Loucy (cell line): Measurements from ENCODE around the gene MAB21L3.

Experiments used
- H2AFZ ChIP-seq: fragments of 200-600 bp; sonication (generic); 2 replicates; pipeline ENCODE4 v1.6.0; 2016; ENCODE audit warnings: antibody characterized with exemption, mild to moderate bottlenecking, low read length, moderate library complexity
- H3F3A ChIP-seq: fragments of 200-600 bp; 2 replicates; pipeline ENCODE4 v1.6.0; 2016; ENCODE audit warnings: antibody characterized with exemption, low read depth, mild to moderate bottlenecking
- H3K27me3 ChIP-seq: fragments of 200-600 bp; sonication (generic); 2 replicates; pipeline ENCODE4 v1.6.1; 2014; ENCODE audit warnings: low read length, mild to moderate bottlenecking; ENCODE audit not compliant: insufficient read depth, poor library complexity, severe bottlenecking
- H3K36me3 ChIP-seq: fragments of 200-600 bp; sonication (generic); 2 replicates; pipeline ENCODE4 v1.6.1; 2016; ENCODE audit warnings: low read length; ENCODE audit not compliant: insufficient read depth
- H3K4me1 ChIP-seq: fragments of 200-600 bp; sonication (generic); 2 replicates; pipeline ENCODE4 v1.5.1; 2014; ENCODE audit warnings: low read length, mild to moderate bottlenecking; ENCODE audit not compliant: insufficient read depth, poor library complexity, severe bottlenecking
- H3K4me2 ChIP-seq: fragments of 200-600 bp; sonication (generic); 2 replicates; pipeline ENCODE4 v1.6.0; 2014; ENCODE audit warnings: antibody characterized with exemption, low read length, low read depth, mild to moderate bottlenecking; ENCODE audit not compliant: poor library complexity, severe bottlenecking
- H3K4me3 ChIP-seq: fragments of 200-600 bp; sonication (generic); 2 replicates; pipeline ENCODE4 v1.5.1; 2014; ENCODE audit warnings: low read length, mild to moderate bottlenecking, mixed read lengths; ENCODE audit not compliant: poor library complexity, severe bottlenecking
- H3K79me2 ChIP-seq: fragments of 200-600 bp; sonication (generic); 2 replicates; pipeline ENCODE4 v1.6.1; 2014; ENCODE audit warnings: low read length; ENCODE audit not compliant: insufficient read depth
- H3K9ac ChIP-seq: fragments of 200-600 bp; sonication (generic); 2 replicates; pipeline ENCODE4 v1.6.0; 2014; ENCODE audit warnings: mild to moderate bottlenecking, low read depth, low read length, moderate library complexity; ENCODE audit not compliant: poor library complexity, severe bottlenecking
- H3K9me2 ChIP-seq: fragments of 200-600 bp; sonication (generic); replicated peaks from 2 replicates; pipeline ENCODE4 v1.6.1; 2016; ENCODE audit warnings: low read depth, low read length, mixed read lengths
- H3K9me3 ChIP-seq: fragments of 200-600 bp; sonication (generic); 2 replicates; pipeline ENCODE4 v1.6.1; 2014; ENCODE audit warnings: mild to moderate bottlenecking, antibody characterized with exemption, low read length, low read depth; ENCODE audit not compliant: insufficient read depth
- H4K20me1 ChIP-seq: fragments of 200-600 bp; sonication (generic); 2 replicates; pipeline ENCODE4 v1.6.0; 2014; ENCODE audit warnings: antibody characterized with exemption, low read length, mild to moderate bottlenecking; ENCODE audit not compliant: insufficient read depth, poor library complexity, severe bottlenecking
- EZH2phosphoT487 ChIP-seq: fragments of 200-600 bp; IDR thresholded peaks from 2 replicates; pipeline ENCODE4 v1.6.1; 2018; ENCODE audit warnings: antibody characterized with exemption, mild to moderate bottlenecking, moderate library complexity, borderline replicate concordance
- TF ChIP-seq, protein P1 (sequence below): fragments of 200-600 bp; sonication (generic); conservative IDR thresholded peaks from 2 replicates; pipeline ENCODE4 v1.5.1; 2014; ENCODE audit warnings: mild to moderate bottlenecking, antibody characterized with exemption, low read length

MAB21L3 gene

DNA sequence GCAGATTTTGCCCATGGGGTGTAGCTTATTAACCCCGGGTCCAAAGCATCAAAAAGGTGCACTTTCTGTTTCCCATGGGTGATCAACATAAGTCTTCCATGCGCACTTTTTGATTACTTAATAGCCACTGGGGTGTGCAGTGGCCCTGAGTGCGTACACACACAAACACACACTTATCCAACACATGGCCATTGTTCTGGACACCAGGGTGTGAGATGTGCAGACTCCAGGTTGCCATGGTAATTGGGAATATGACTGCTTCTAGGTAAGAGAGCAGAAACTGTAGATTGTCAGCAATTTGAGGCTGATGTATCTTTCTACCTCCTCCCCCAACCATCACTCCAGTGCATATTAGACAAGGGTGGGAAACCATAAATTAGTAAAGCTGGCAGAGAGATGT is 68.8 kb downstream of the MAB21L3 start:
- no peak overlapping the region for H3K4me2 ChIP-seq
- no peaks in the 10 kb centered on the region for H3K27me3 ChIP-seq
- no peak overlapping the region for H3K4me3 ChIP-seq

DNA sequence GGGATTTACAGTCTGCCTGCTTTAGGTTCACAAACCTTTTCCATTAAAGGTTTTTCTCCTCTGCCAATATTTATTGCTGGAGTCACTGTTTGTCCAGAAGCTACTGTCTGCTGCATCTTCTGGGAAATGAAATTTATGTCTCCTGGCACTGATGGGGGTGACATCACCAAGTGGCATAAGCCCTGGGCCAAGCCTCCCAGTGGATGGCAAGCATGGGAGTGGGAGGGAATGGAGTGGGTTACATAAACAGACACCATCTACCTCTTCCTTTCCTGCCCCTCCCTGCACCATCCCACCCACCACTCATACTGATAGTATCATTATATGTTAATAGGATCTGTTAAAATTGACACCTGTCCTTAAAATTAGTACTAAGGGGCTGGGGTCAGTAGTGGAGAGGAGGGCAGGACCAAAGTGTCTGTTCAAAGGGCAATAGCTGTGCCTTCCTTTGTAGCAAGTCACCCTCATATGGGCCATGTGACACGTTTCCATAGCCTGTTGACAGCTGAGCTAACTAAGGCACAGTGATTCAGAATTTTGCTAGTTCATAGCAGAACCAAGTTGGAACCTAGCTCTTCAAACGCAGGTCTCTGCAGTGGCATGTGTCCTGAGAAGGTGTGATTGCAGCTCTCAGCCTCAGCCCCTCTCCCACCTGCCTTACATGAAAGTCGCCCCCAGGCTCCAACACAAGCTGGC is 71.0 kb downstream of the MAB21L3 start:
- H3K4me1 ChIP-seq, result no peaks in the 10 kb centered on the region
- no peaks in the 10 kb centered on the region for H4K20me1 ChIP-seq
- H3K79me2 ChIP-seq, result no peaks in the 10 kb centered on the region
- no peaks in the 10 kb centered on the region for H3K9me2 ChIP-seq
- H3K27me3 ChIP-seq, result no peaks in the 10 kb centered on the region
- H3K4me2 ChIP-seq, result no peak overlapping the region
- no peak overlapping the region for H3K9ac ChIP-seq
- no peaks in the 10 kb centered on the region for H3K36me3 ChIP-seq
- no peaks in the 10 kb centered on the region for H3F3A ChIP-seq
- no peak overlapping the region for H2AFZ ChIP-seq
- TF ChIP-seq, protein P1, sequence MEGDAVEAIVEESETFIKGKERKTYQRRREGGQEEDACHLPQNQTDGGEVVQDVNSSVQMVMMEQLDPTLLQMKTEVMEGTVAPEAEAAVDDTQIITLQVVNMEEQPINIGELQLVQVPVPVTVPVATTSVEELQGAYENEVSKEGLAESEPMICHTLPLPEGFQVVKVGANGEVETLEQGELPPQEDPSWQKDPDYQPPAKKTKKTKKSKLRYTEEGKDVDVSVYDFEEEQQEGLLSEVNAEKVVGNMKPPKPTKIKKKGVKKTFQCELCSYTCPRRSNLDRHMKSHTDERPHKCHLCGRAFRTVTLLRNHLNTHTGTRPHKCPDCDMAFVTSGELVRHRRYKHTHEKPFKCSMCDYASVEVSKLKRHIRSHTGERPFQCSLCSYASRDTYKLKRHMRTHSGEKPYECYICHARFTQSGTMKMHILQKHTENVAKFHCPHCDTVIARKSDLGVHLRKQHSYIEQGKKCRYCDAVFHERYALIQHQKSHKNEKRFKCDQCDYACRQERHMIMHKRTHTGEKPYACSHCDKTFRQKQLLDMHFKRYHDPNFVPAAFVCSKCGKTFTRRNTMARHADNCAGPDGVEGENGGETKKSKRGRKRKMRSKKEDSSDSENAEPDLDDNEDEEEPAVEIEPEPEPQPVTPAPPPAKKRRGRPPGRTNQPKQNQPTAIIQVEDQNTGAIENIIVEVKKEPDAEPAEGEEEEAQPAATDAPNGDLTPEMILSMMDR, result no peak
- TF ChIP-seq EZH2phosphoT487, result no peak
- no peak overlapping the region for H3K4me3 ChIP-seq
- H3K9me3 ChIP-seq, result no peaks in the 10 kb centered on the region

More for the DNA sequence above, 68.8 kb downstream of the MAB21L3 start:
- Histone ChIP-seq H3K9ac (no peak overlapping the region), H3K4me1 (peaks cover under 1% of the 10 kb centered on the region), H3K36me3 (no peaks in the 10 kb centered on the region), H4K20me1 (no peaks in the 10 kb centered on the region), H3K9me2 (no peaks in the 10 kb centered on the region), H3K79me2 (no peaks in the 10 kb centered on the region), H3K9me3 (no peaks in the 10 kb centered on the region), H2AFZ (no peak overlapping the region), H3F3A (no peaks in the 10 kb centered on the region)
- TF ChIP-seq EZH2phosphoT487, result no peak
- TF ChIP-seq, protein P1, result no peak
